ENCODE data around the gene THRB.

THRB gene

GRCh38 chr3:24370352-24371090, 124.1 kb downstream of the THRB start:
- Histone ChIP-seq H3K36me3 (no peaks in the 10 kb centered on the region), H3K4me1 (no peaks in the 10 kb centered on the region), H3K9me3 (no peaks in the 10 kb centered on the region), H3K27me3 (no peaks in the 10 kb centered on the region), H3K4me3 (ENCODE audit: low read depth, low read length) (no peak overlapping the region)
- no peak for DNase-seq
- no peak for TF ChIP-seq CTCF (IDR thresholded peaks at IDR 0.05; ENCODE audit: low read depth, low read length)

- no peak for DNase-seq
- Histone ChIP-seq H3K4me3 (ENCODE audit: low read depth, low read length) (no peak overlapping the region), H3K27me3 (no peaks in the 10 kb centered on the region), H3K4me1 (no peaks in the 10 kb centered on the region), H3K9me3 (no peaks in the 10 kb centered on the region), H3K36me3 (no peaks in the 10 kb centered on the region)
- TF ChIP-seq CTCF (IDR thresholded peaks at IDR 0.05; ENCODE audit: low read depth, low read length): no peak
Measured at GRCh38 chr3:24368605-24369004, 126.0 kb downstream of the THRB start.

DNA sequence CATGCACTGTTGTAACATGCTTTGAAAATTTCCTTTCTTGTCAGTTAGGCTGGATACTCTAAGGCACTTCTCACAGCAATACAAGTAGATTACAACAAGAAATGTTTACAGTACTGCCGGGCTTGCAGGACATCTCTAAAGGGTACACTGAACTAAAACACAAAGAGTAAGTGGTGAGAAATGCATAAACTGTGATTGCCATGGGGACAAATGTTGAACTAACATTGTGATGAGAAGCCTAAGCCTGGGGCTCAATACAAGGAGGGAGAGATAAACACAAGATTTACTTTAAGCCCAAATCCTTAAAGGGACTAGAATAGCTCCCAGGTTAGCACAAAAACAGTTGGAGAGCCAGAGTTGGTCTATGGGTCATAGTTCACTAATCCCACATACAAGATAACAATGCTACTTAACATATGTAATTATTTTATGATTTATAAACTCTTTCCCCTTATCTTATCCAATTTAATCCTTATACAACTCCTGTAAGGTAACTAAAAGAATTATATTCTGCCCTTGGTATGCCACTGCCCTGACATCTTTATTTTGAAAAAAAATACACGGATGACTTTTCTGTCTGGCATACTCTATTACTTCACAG, 126.9 kb downstream of the THRB start:
- no peak overlapping the region for H3K4me3 ChIP-seq (ENCODE audit: low read depth, low read length)
- no peak for DNase-seq
- no peak for TF ChIP-seq CTCF (IDR thresholded peaks at IDR 0.05; ENCODE audit: low read depth, low read length)

GRCh38 chr3:24367216-24367615, 127.4 kb downstream of the THRB start:
- no peak for DNase-seq
- TF ChIP-seq CTCF (IDR thresholded peaks at IDR 0.05; ENCODE audit: low read depth, low read length): no peak
- no peaks in the 10 kb centered on the region for H3K27me3 ChIP-seq

More for the DNA sequence above, 126.9 kb downstream of the THRB start:
- no peaks in the 10 kb centered on the region for H3K36me3 ChIP-seq
- no peaks in the 10 kb centered on the region for H3K4me1 ChIP-seq
- H3K9me3 ChIP-seq: no peaks in the 10 kb centered on the region
- no peaks in the 10 kb centered on the region for H3K27me3 ChIP-seq

DNA sequence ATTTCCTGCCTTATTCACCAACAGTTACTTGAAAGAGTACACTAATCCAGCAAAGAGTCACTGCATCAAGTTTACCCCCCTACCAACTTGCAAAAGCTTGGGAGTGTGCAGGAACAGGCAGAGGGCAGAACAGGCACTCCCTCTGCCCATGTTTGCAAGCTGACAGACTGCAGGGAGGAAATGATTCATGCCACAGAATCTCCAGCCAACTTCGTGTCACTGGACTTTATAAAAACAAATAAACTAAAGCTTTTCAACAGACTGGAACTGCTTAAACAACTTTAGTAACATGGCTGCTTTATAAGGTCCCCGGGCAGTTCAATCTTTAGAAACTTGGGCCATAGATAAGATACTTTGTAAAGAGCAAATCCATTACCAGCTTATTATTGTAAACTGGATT, 129.5 kb downstream of the THRB start:
- no peaks in the 10 kb centered on the region for H3K36me3 ChIP-seq
- no peaks in the 10 kb centered on the region for H3K4me1 ChIP-seq
- no peaks in the 10 kb centered on the region for H3K9me3 ChIP-seq
- TF ChIP-seq CTCF (IDR thresholded peaks at IDR 0.05; ENCODE audit: low read depth, low read length): no peak
- no peak overlapping the region for H3K4me3 ChIP-seq (ENCODE audit: low read depth, low read length)
- no peak for DNase-seq
- no peaks in the 10 kb centered on the region for H3K27me3 ChIP-seq

More at GRCh38 chr3:24367216-24367615, 127.4 kb downstream of the THRB start:
- Histone ChIP-seq H3K9me3 (no peaks in the 10 kb centered on the region), H3K4me1 (no peaks in the 10 kb centered on the region), H3K4me3 (ENCODE audit: low read depth, low read length) (no peak overlapping the region), H3K36me3 (no peaks in the 10 kb centered on the region)

DNA sequence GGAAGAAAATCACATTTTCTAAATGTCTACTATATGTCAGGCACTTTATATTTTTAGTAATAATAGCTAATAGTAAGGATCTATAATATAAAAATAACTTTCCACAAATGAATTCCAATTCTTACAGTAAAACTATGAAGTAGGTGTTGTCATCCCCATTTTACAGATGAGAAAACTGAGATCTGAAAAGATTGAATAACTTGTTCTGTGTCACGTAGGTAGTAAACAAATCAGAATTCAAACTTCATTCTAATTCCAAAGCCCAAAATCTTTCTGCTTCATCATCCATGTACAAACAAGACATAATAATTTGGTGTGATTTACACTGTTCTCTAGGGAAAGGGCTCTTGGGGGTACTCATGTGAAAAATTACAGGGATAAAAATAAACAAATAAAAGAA, 130.3 kb downstream of the THRB start:
- DNase-seq: no peak
- Histone ChIP-seq H3K36me3 (no peaks in the 10 kb centered on the region), H3K4me1 (no peaks in the 10 kb centered on the region), H3K9me3 (no peaks in the 10 kb centered on the region), H3K4me3 (ENCODE audit: low read depth, low read length) (no peak overlapping the region), H3K27me3 (no peaks in the 10 kb centered on the region)
- no peak for TF ChIP-seq CTCF (IDR thresholded peaks at IDR 0.05; ENCODE audit: low read depth, low read length)

Data from BE2C (cell line).